H9 (cell line): Measurements from ENCODE around the gene HPS4. TPM values are rescaled to one million over a fixed set of nuclear protein-coding genes. Genes with fewer than 3 reads are reported as not detected.

Source experiments
- DNase-seq: peaks from one replicate; pipeline ENCODE4 v3.0.0-alpha.2; 2017
- H2AFZ ChIP-seq: one replicate; pipeline ENCODE4 v1.6.1; 2013; ENCODE audit warnings: mild to moderate bottlenecking, low read length, control low read depth, moderate library complexity
- H2AK5ac ChIP-seq: 2 replicates; pipeline ENCODE4 v1.6.1; 2013; ENCODE audit warnings: low read length, control low read depth, mixed read lengths; ENCODE audit not compliant: insufficient read length
- H2BK120ac ChIP-seq: one replicate; pipeline ENCODE4 v1.6.1; 2013; ENCODE audit warnings: low read depth, mild to moderate bottlenecking, low read length, control low read depth, inconsistent platforms; ENCODE audit not compliant: poor library complexity, severe bottlenecking
- H2BK12ac ChIP-seq: 2 replicates; pipeline ENCODE4 v1.6.1; 2013; ENCODE audit warnings: low read length, control low read depth, mixed read lengths, low read depth; ENCODE audit not compliant: insufficient read length
- H2BK15ac ChIP-seq: 2 replicates; pipeline ENCODE4 v1.6.1; 2013; ENCODE audit warnings: low read depth, low read length, control low read depth
- H2BK20ac ChIP-seq: one replicate; pipeline ENCODE4 v1.6.1; 2013; ENCODE audit warnings: low read depth, mild to moderate bottlenecking, low read length, control low read depth, inconsistent platforms; ENCODE audit not compliant: poor library complexity, severe bottlenecking
- H2BK5ac ChIP-seq: 2 replicates; pipeline ENCODE4 v1.6.1; 2013; ENCODE audit warnings: low read length, control low read depth, mixed read lengths; ENCODE audit not compliant: insufficient read length
- H3K14ac ChIP-seq: 2 replicates; pipeline ENCODE4 v1.6.1; 2013; ENCODE audit warnings: low read length, control low read depth; ENCODE audit not compliant: insufficient read depth
- H3K18ac ChIP-seq: 2 replicates; pipeline ENCODE4 v1.6.1; 2013; ENCODE audit warnings: low read depth, mild to moderate bottlenecking, mixed read lengths, low read length, control low read depth; ENCODE audit not compliant: insufficient read length
- H3K23ac ChIP-seq: 2 replicates; pipeline ENCODE4 v1.6.1; 2013; ENCODE audit warnings: low read length, control low read depth, mixed read lengths, low read depth; ENCODE audit not compliant: insufficient read length
- H3K23me2 ChIP-seq: 2 replicates; pipeline ENCODE4 v1.6.1; 2013; ENCODE audit warnings: low read depth, mild to moderate bottlenecking, mixed read lengths, low read length, control low read depth; ENCODE audit not compliant: insufficient read length, poor library complexity, severe bottlenecking
- H3K27ac ChIP-seq: 2 replicates; pipeline ENCODE4 v1.5.1; 2013; ENCODE audit warnings: low read length, control low read depth, mixed read lengths, low read depth; ENCODE audit not compliant: insufficient read length
- H3K27me3 ChIP-seq: 2 replicates; pipeline ENCODE4 v1.6.1; 2013; ENCODE audit warnings: low read length, control low read depth, inconsistent platforms; ENCODE audit not compliant: insufficient read depth
- H3K4ac ChIP-seq: 2 replicates; pipeline ENCODE4 v1.6.1; 2013; ENCODE audit warnings: low read depth, mild to moderate bottlenecking, control low read depth, inconsistent platforms, low read length, moderate library complexity
- H3K4me1 ChIP-seq: 2 replicates; pipeline ENCODE4 v1.6.1; 2013; ENCODE audit warnings: low read length, control low read depth, inconsistent platforms; ENCODE audit not compliant: insufficient read depth
- H3K4me2 ChIP-seq: 2 replicates; pipeline ENCODE4 v1.6.1; 2013; ENCODE audit warnings: low read length, control low read depth, mixed read lengths; ENCODE audit not compliant: insufficient read length, insufficient read depth
- H3K56ac ChIP-seq: 2 replicates; pipeline ENCODE4 v1.6.1; 2013; ENCODE audit warnings: low read depth, mild to moderate bottlenecking, mixed read lengths, low read length, control low read depth; ENCODE audit not compliant: insufficient read length
- H3K79me1 ChIP-seq: 2 replicates; pipeline ENCODE4 v1.6.1; 2013; ENCODE audit warnings: low read depth, mild to moderate bottlenecking, moderate library complexity, low read length, control low read depth, inconsistent platforms; ENCODE audit not compliant: insufficient read depth, poor library complexity, severe bottlenecking
- H3K79me2 ChIP-seq: 2 replicates; pipeline ENCODE4 v1.6.1; 2013; ENCODE audit warnings: low read length, control low read depth, inconsistent platforms; ENCODE audit not compliant: insufficient read depth
- H3K9ac ChIP-seq: 2 replicates; pipeline ENCODE4 v1.6.1; 2013; ENCODE audit warnings: low read length, control low read depth, mixed read lengths; ENCODE audit not compliant: insufficient read length; ENCODE audit errors: extremely low read depth
- H3K9me3 ChIP-seq: one replicate; pipeline ENCODE4 v1.6.1; 2013; ENCODE audit warnings: low read depth, low read length, inconsistent platforms; ENCODE audit not compliant: control insufficient read depth
- H3T11ph ChIP-seq: one replicate; pipeline ENCODE4 v1.6.1; 2013; ENCODE audit warnings: mild to moderate bottlenecking, low read length, control low read depth, inconsistent platforms
- H4K20me1 ChIP-seq: one replicate; pipeline ENCODE4 v1.6.1; 2013; ENCODE audit not compliant: control insufficient read depth, insufficient read length, insufficient read depth
- H4K5ac ChIP-seq: 2 replicates; pipeline ENCODE4 v1.6.1; 2013; ENCODE audit warnings: low read depth, mild to moderate bottlenecking, mixed read lengths, low read length, control low read depth; ENCODE audit not compliant: insufficient read length
- H4K8ac ChIP-seq: replicated peaks from 2 replicates; pipeline ENCODE4 v1.6.1; 2013; ENCODE audit warnings: low read length, control low read depth, mixed read lengths, low read depth; ENCODE audit not compliant: insufficient read length
- H4K91ac ChIP-seq: 2 replicates; pipeline ENCODE4 v1.6.1; 2013; ENCODE audit warnings: low read depth, mild to moderate bottlenecking, moderate library complexity, mixed read lengths, low read length, control low read depth; ENCODE audit not compliant: insufficient read length
- H3K27ac Mint-ChIP-seq, 3 experiments: 2 replicates in 2 of 3; 3 replicates in 1 of 3; pipeline ENCODE4 v1.8.0; 2020 to 2021; ENCODE audit warnings: mixed read lengths in 3 of 3, mild to moderate bottlenecking in 1 of 3, moderate library complexity in 1 of 3
- H3K27me3 Mint-ChIP-seq: 2 replicates; pipeline ENCODE4 v1.8.0; 2021; ENCODE audit warnings: low read depth, mild to moderate bottlenecking, moderate library complexity, mixed read lengths
- H3K36me3 Mint-ChIP-seq, 3 experiments: 2 replicates in 2 of 3; 3 replicates in 1 of 3; pipeline ENCODE4 v1.8.0; 2020 to 2021; ENCODE audit warnings: low read depth in 3 of 3, mixed read lengths in 3 of 3; ENCODE audit not compliant: insufficient read depth in 1 of 3
- H3K4me1 Mint-ChIP-seq, 2 experiments: 2 replicates each; pipeline ENCODE4 v1.8.0; 2020; ENCODE audit warnings: mixed read lengths in 2 of 2
- H3K4me3 Mint-ChIP-seq, 2 experiments: 2 replicates in 1 of 2; 3 replicates in 1 of 2; pipeline ENCODE4 v1.8.0; 2020 to 2021; ENCODE audit warnings: mild to moderate bottlenecking in 2 of 2, mixed read lengths in 2 of 2, moderate library complexity in 1 of 2
- H3K9me3 Mint-ChIP-seq, 2 experiments: 2 replicates in 1 of 2; 3 replicates in 1 of 2; pipeline ENCODE4 v1.8.0; 2020; ENCODE audit warnings: mild to moderate bottlenecking in 2 of 2, mixed read lengths in 2 of 2, moderate library complexity in 1 of 2
- WGBS: extraction: QIAGEN DNeasy Blood & Tissue Kit; methylation state at CpG from one replicate; pipeline ENCODE4 v1.1.7; 2013; ENCODE audit warnings: missing lambda C conversion rate, low lambda C conversion rate, mixed read lengths; ENCODE audit not compliant: insufficient read length; ENCODE audit errors: extremely low coverage; 5-methylcytosine and 5-hydroxymethylcytosine counted together
- total RNA-seq: library from RNA; stranded (reverse); gene quantifications from 2 replicates; pipeline ENCODE4 v1.2.1, GENCODE V29; 2021
- TF ChIP-seq, protein P1 (sequence below): fragments of 200-600 bp; sonication (generic); conservative IDR thresholded peaks from 3 replicates; pipeline ENCODE4 v1.8.0; 2021; ENCODE audit warnings: antibody characterized with exemption, mild to moderate bottlenecking

Gene HPS4
- total RNA-seq, 1 experiment from 2014 or later = 26.2 TPM

DNA sequence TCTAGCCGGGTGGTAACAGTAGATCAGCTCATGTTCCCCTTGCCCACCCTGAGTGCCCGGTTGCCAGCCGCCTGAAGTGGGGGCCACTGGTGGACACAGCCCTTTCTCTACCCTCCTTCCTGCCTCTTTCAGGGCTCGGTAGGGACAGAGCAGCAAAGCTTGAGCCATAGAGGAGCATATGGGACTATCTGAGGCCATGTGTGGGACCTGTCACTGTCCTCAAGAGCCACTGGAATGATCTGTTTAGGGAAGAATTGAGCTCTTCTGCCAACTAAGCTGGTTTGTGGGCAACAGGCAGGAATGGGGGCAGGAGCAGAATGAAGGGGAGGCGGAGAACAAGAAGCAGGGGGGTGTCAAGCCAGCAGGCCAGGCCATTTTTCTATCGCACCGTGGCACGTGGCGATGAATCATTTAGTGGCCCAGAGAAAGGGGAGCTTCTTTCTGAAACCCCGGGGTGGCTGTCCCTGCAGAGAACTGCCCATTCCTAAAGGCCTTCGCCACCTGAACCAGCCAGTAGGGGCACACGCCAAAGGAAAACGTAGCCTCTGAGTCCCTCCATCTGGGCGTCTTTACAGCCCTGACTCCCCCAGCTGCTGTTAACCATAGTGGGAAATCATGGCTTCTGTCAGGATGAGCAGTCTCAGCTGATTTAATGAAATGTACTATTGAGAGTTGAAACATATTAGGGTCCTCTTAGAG, 45.7 kb downstream of the HPS4 start:
- Histone ChIP-seq H2BK12ac (no peak overlapping the region), H3K79me2 (no peaks in the 10 kb centered on the region; the same call in 1 of the 2 replicates), H3K79me1 (no peaks in the 10 kb centered on the region), H4K8ac (no peak overlapping the region), H4K5ac (no peak overlapping the region), H3K56ac (no peak overlapping the region), H3K14ac (no peak overlapping the region), H4K20me1 (no peaks in the 10 kb centered on the region), H3K9ac (no peak overlapping the region), H3K9me3 (no peaks in the 10 kb centered on the region), H3K27me3 (no peaks in the 10 kb centered on the region), H3K23me2 (no peaks in the 10 kb centered on the region), H3K4me1 (no peaks in the 10 kb centered on the region), H3K23ac (no peak overlapping the region), H4K91ac (no peak overlapping the region), H3K18ac (no peak overlapping the region), H2BK20ac (no peak overlapping the region), H2BK5ac (no peak overlapping the region), H2BK120ac (no peak overlapping the region), H3K27ac (no peak overlapping the region), H3K4me2 (no peak overlapping the region), H2AFZ (no peak overlapping the region), H2AK5ac (no peak overlapping the region), H2BK15ac (no peak overlapping the region), H3T11ph (no peak overlapping the region), H3K4ac (no peak overlapping the region)
- WGBS = no CpG with 5 or more reads among the region's 14 CpGs
- DNase-seq = no peak
- H3K9me3 Mint-ChIP-seq = no peaks in the 10 kb centered on the region
- TF ChIP-seq, protein P1, sequence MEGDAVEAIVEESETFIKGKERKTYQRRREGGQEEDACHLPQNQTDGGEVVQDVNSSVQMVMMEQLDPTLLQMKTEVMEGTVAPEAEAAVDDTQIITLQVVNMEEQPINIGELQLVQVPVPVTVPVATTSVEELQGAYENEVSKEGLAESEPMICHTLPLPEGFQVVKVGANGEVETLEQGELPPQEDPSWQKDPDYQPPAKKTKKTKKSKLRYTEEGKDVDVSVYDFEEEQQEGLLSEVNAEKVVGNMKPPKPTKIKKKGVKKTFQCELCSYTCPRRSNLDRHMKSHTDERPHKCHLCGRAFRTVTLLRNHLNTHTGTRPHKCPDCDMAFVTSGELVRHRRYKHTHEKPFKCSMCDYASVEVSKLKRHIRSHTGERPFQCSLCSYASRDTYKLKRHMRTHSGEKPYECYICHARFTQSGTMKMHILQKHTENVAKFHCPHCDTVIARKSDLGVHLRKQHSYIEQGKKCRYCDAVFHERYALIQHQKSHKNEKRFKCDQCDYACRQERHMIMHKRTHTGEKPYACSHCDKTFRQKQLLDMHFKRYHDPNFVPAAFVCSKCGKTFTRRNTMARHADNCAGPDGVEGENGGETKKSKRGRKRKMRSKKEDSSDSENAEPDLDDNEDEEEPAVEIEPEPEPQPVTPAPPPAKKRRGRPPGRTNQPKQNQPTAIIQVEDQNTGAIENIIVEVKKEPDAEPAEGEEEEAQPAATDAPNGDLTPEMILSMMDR = peak; percentile 40; the same call in 2 of the 3 replicates
- no peaks in the 10 kb centered on the region; the same call in 1 of the 2 replicates for H3K27me3 Mint-ChIP-seq
- H3K27ac Mint-ChIP-seq = no peak overlapping the region
- peaks cover 3 to 19% (median 13%) of the 10 kb centered on the region in 3 experiments for H3K36me3 Mint-ChIP-seq
- no peak overlapping the region for H3K4me3 Mint-ChIP-seq
- peaks cover 5 to 9% of the 10 kb centered on the region in 2 experiments for H3K4me1 Mint-ChIP-seq
